H9 (cell line): Measurements from ENCODE around the gene CNTD1. TPM values are rescaled to one million over a fixed set of nuclear protein-coding genes. Genes with fewer than 3 reads are reported as not detected.

Source experiments
- DNase-seq: peaks from one replicate; pipeline ENCODE4 v3.0.0-alpha.2; 2017
- H2AFZ ChIP-seq: one replicate; pipeline ENCODE4 v1.6.1; 2013; ENCODE audit warnings: mild to moderate bottlenecking, low read length, control low read depth, moderate library complexity
- H2AK5ac ChIP-seq: 2 replicates; pipeline ENCODE4 v1.6.1; 2013; ENCODE audit warnings: low read length, control low read depth, mixed read lengths; ENCODE audit not compliant: insufficient read length
- H2BK120ac ChIP-seq: one replicate; pipeline ENCODE4 v1.6.1; 2013; ENCODE audit warnings: low read depth, mild to moderate bottlenecking, low read length, control low read depth, inconsistent platforms; ENCODE audit not compliant: poor library complexity, severe bottlenecking
- H2BK12ac ChIP-seq: 2 replicates; pipeline ENCODE4 v1.6.1; 2013; ENCODE audit warnings: low read length, control low read depth, mixed read lengths, low read depth; ENCODE audit not compliant: insufficient read length
- H2BK15ac ChIP-seq: 2 replicates; pipeline ENCODE4 v1.6.1; 2013; ENCODE audit warnings: low read depth, low read length, control low read depth
- H2BK20ac ChIP-seq: one replicate; pipeline ENCODE4 v1.6.1; 2013; ENCODE audit warnings: low read depth, mild to moderate bottlenecking, low read length, control low read depth, inconsistent platforms; ENCODE audit not compliant: poor library complexity, severe bottlenecking
- H2BK5ac ChIP-seq: 2 replicates; pipeline ENCODE4 v1.6.1; 2013; ENCODE audit warnings: low read length, control low read depth, mixed read lengths; ENCODE audit not compliant: insufficient read length
- H3K14ac ChIP-seq: 2 replicates; pipeline ENCODE4 v1.6.1; 2013; ENCODE audit warnings: low read length, control low read depth; ENCODE audit not compliant: insufficient read depth
- H3K18ac ChIP-seq: 2 replicates; pipeline ENCODE4 v1.6.1; 2013; ENCODE audit warnings: low read depth, mild to moderate bottlenecking, mixed read lengths, low read length, control low read depth; ENCODE audit not compliant: insufficient read length
- H3K23ac ChIP-seq: 2 replicates; pipeline ENCODE4 v1.6.1; 2013; ENCODE audit warnings: low read length, control low read depth, mixed read lengths, low read depth; ENCODE audit not compliant: insufficient read length
- H3K23me2 ChIP-seq: 2 replicates; pipeline ENCODE4 v1.6.1; 2013; ENCODE audit warnings: low read depth, mild to moderate bottlenecking, mixed read lengths, low read length, control low read depth; ENCODE audit not compliant: insufficient read length, poor library complexity, severe bottlenecking
- H3K27ac ChIP-seq: 2 replicates; pipeline ENCODE4 v1.5.1; 2013; ENCODE audit warnings: low read length, control low read depth, mixed read lengths, low read depth; ENCODE audit not compliant: insufficient read length
- H3K27me3 ChIP-seq: 2 replicates; pipeline ENCODE4 v1.6.1; 2013; ENCODE audit warnings: low read length, control low read depth, inconsistent platforms; ENCODE audit not compliant: insufficient read depth
- H3K4ac ChIP-seq: 2 replicates; pipeline ENCODE4 v1.6.1; 2013; ENCODE audit warnings: low read depth, mild to moderate bottlenecking, control low read depth, inconsistent platforms, low read length, moderate library complexity
- H3K4me1 ChIP-seq: 2 replicates; pipeline ENCODE4 v1.6.1; 2013; ENCODE audit warnings: low read length, control low read depth, inconsistent platforms; ENCODE audit not compliant: insufficient read depth
- H3K4me2 ChIP-seq: 2 replicates; pipeline ENCODE4 v1.6.1; 2013; ENCODE audit warnings: low read length, control low read depth, mixed read lengths; ENCODE audit not compliant: insufficient read length, insufficient read depth
- H3K56ac ChIP-seq: 2 replicates; pipeline ENCODE4 v1.6.1; 2013; ENCODE audit warnings: low read depth, mild to moderate bottlenecking, mixed read lengths, low read length, control low read depth; ENCODE audit not compliant: insufficient read length
- H3K79me1 ChIP-seq: 2 replicates; pipeline ENCODE4 v1.6.1; 2013; ENCODE audit warnings: low read depth, mild to moderate bottlenecking, moderate library complexity, low read length, control low read depth, inconsistent platforms; ENCODE audit not compliant: insufficient read depth, poor library complexity, severe bottlenecking
- H3K79me2 ChIP-seq: 2 replicates; pipeline ENCODE4 v1.6.1; 2013; ENCODE audit warnings: low read length, control low read depth, inconsistent platforms; ENCODE audit not compliant: insufficient read depth
- H3K9ac ChIP-seq: 2 replicates; pipeline ENCODE4 v1.6.1; 2013; ENCODE audit warnings: low read length, control low read depth, mixed read lengths; ENCODE audit not compliant: insufficient read length; ENCODE audit errors: extremely low read depth
- H3K9me3 ChIP-seq: one replicate; pipeline ENCODE4 v1.6.1; 2013; ENCODE audit warnings: low read depth, low read length, inconsistent platforms; ENCODE audit not compliant: control insufficient read depth
- H3T11ph ChIP-seq: one replicate; pipeline ENCODE4 v1.6.1; 2013; ENCODE audit warnings: mild to moderate bottlenecking, low read length, control low read depth, inconsistent platforms
- H4K20me1 ChIP-seq: one replicate; pipeline ENCODE4 v1.6.1; 2013; ENCODE audit not compliant: control insufficient read depth, insufficient read length, insufficient read depth
- H4K5ac ChIP-seq: 2 replicates; pipeline ENCODE4 v1.6.1; 2013; ENCODE audit warnings: low read depth, mild to moderate bottlenecking, mixed read lengths, low read length, control low read depth; ENCODE audit not compliant: insufficient read length
- H4K8ac ChIP-seq: replicated peaks from 2 replicates; pipeline ENCODE4 v1.6.1; 2013; ENCODE audit warnings: low read length, control low read depth, mixed read lengths, low read depth; ENCODE audit not compliant: insufficient read length
- H4K91ac ChIP-seq: 2 replicates; pipeline ENCODE4 v1.6.1; 2013; ENCODE audit warnings: low read depth, mild to moderate bottlenecking, moderate library complexity, mixed read lengths, low read length, control low read depth; ENCODE audit not compliant: insufficient read length
- H3K27ac Mint-ChIP-seq, 3 experiments: 2 replicates in 2 of 3; 3 replicates in 1 of 3; pipeline ENCODE4 v1.8.0; 2020 to 2021; ENCODE audit warnings: mixed read lengths in 3 of 3, mild to moderate bottlenecking in 1 of 3, moderate library complexity in 1 of 3
- H3K27me3 Mint-ChIP-seq: 2 replicates; pipeline ENCODE4 v1.8.0; 2021; ENCODE audit warnings: low read depth, mild to moderate bottlenecking, moderate library complexity, mixed read lengths
- H3K36me3 Mint-ChIP-seq, 3 experiments: 2 replicates in 2 of 3; 3 replicates in 1 of 3; pipeline ENCODE4 v1.8.0; 2020 to 2021; ENCODE audit warnings: low read depth in 3 of 3, mixed read lengths in 3 of 3; ENCODE audit not compliant: insufficient read depth in 1 of 3
- H3K4me1 Mint-ChIP-seq, 2 experiments: 2 replicates each; pipeline ENCODE4 v1.8.0; 2020; ENCODE audit warnings: mixed read lengths in 2 of 2
- H3K4me3 Mint-ChIP-seq, 2 experiments: 2 replicates in 1 of 2; 3 replicates in 1 of 2; pipeline ENCODE4 v1.8.0; 2020 to 2021; ENCODE audit warnings: mild to moderate bottlenecking in 2 of 2, mixed read lengths in 2 of 2, moderate library complexity in 1 of 2
- H3K9me3 Mint-ChIP-seq, 2 experiments: 2 replicates in 1 of 2; 3 replicates in 1 of 2; pipeline ENCODE4 v1.8.0; 2020; ENCODE audit warnings: mild to moderate bottlenecking in 2 of 2, mixed read lengths in 2 of 2, moderate library complexity in 1 of 2
- CTCF ChIP-seq: fragments of 200-600 bp; sonication (generic); conservative IDR thresholded peaks from 3 replicates; pipeline ENCODE4 v1.8.0; 2021; ENCODE audit warnings: antibody characterized with exemption, mild to moderate bottlenecking
- WGBS: extraction: QIAGEN DNeasy Blood & Tissue Kit; methylation state at CpG from one replicate; pipeline ENCODE4 v1.1.7; 2013; ENCODE audit warnings: missing lambda C conversion rate, low lambda C conversion rate, mixed read lengths; ENCODE audit not compliant: insufficient read length; ENCODE audit errors: extremely low coverage; 5-methylcytosine and 5-hydroxymethylcytosine counted together
- total RNA-seq: library from RNA; stranded (reverse); gene quantifications from 2 replicates; pipeline ENCODE4 v1.2.1, GENCODE V29; 2021

The CNTD1 gene
- total RNA-seq, 1 experiment from 2014 or later, result not detected

DNA sequence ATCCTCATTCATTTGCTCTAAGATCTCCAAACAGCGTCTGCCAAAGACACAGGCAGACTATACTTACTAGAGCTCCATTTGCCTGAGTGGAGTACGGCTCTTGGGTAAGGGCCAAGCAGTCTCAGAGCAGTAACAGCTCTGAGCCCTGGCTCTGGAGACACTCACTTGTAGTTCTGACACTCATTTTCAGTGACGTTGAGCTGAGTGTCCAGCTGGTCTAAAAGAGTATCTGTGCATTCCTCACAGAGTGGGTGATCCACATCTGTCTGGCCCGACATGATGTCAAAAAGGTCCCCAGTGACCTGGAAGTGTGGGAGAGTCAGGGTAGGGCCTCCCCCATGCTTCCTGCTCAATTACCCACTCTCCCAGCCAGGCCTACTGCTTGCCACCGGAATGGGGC, 19.7 kb downstream of the CNTD1 start:
- no peak overlapping the region for H3K27ac ChIP-seq
- no peak overlapping the region for H2BK5ac ChIP-seq
- H4K8ac ChIP-seq, result no peak overlapping the region
- no peaks in the 10 kb centered on the region for H3K4me1 ChIP-seq
- H2AFZ ChIP-seq, result no peak overlapping the region
- H3K27me3 ChIP-seq, result no peaks in the 10 kb centered on the region
- no peak overlapping the region for H4K5ac ChIP-seq
- no peak overlapping the region for H3K56ac ChIP-seq
- Mint-ChIP-seq H3K36me3 (peaks cover 25 to 83% (median 65%) of the 10 kb centered on the region in 3 experiments; a peak in 6 of 7 replicates), H3K4me1 (peaks cover 1 to 2% of the 10 kb centered on the region in 2 experiments), H3K4me3 (no peak overlapping the region), H3K27me3 (no peaks in the 10 kb centered on the region), H3K9me3 (no peaks in the 10 kb centered on the region), H3K27ac (no peak overlapping the region)
- H3K18ac ChIP-seq, result no peak overlapping the region
- H3K79me1 ChIP-seq, result no peaks in the 10 kb centered on the region
- no peak overlapping the region for H3K4ac ChIP-seq
- H3K9me3 ChIP-seq, result no peaks in the 10 kb centered on the region
- peaks cover under 1% of the 10 kb centered on the region; the same call in 1 of the 2 replicates for H3K79me2 ChIP-seq
- TF ChIP-seq CTCF, result no peak
- no CpG with 5 or more reads among the region's 5 CpGs for WGBS
- H3K4me2 ChIP-seq, result no peak overlapping the region
- DNase-seq, result no peak
- peaks cover under 1% of the 10 kb centered on the region for H3K23me2 ChIP-seq
- no peaks in the 10 kb centered on the region for H4K20me1 ChIP-seq
- no peak overlapping the region for H4K91ac ChIP-seq
- H3K9ac ChIP-seq, result no peak overlapping the region
- no peak overlapping the region for H3K14ac ChIP-seq
- no peak overlapping the region for H2BK12ac ChIP-seq
- H2BK20ac ChIP-seq, result no peak overlapping the region
- H2BK15ac ChIP-seq, result no peak overlapping the region
- H3T11ph ChIP-seq, result no peak overlapping the region
- H3K23ac ChIP-seq, result no peak overlapping the region
- H2BK120ac ChIP-seq, result no peak overlapping the region
- no peak overlapping the region for H2AK5ac ChIP-seq
